ENCODE data around the gene GPRC5D. TPM values are rescaled to one million over a fixed set of nuclear protein-coding genes. Genes with fewer than 3 reads are reported as not detected.

Gene GPRC5D
- total RNA-seq, 1 donor from 2014 or later, result 0.35 TPM

DNA sequence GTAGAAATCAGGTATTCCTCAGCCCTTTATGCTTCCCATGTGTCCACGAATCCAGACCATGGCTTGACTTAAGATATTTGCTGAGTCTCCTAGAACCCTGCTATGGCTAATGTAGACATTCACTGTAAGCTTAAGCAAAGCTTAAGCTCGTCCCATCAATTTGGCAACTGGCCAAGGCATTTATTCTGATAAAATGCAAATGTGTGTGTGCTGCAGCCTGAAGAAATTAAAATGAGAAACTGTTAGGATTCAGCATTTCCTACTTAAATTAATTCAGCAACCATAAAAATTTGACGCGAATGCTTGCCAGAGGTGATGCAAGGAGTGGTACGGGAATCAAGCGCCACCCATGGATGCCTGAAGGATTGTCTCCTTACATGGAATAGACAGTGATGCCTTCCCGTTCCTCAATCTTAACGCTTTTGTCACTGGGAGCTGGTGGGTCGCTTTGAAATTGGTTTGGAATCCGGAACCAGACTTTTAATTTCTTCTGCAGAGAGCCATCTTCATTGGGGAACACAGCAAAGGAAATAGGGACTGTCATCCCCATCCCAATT is 34.9 kb upstream of the GPRC5D start:
- ChIA-PET POLR2A (no interaction called here), CTCF (interaction anchor here (1.5 kb wide), 2 partner anchors 71 to 219 kb away, joined by 4 to 6 read pairs; no protein-coding TSS in a partner anchor)
- intact Hi-C loops (cut with micrococcal nuclease), result no loop called here
- no peak overlapping the region for H3K27ac Mint-ChIP-seq
- H3K4me3 Mint-ChIP-seq, result no peak overlapping the region
- H3K4me1 Mint-ChIP-seq, result peaks cover 3% of the 10 kb centered on the region
- no peak for DNase-seq
- TF ChIP-seq, protein P1, sequence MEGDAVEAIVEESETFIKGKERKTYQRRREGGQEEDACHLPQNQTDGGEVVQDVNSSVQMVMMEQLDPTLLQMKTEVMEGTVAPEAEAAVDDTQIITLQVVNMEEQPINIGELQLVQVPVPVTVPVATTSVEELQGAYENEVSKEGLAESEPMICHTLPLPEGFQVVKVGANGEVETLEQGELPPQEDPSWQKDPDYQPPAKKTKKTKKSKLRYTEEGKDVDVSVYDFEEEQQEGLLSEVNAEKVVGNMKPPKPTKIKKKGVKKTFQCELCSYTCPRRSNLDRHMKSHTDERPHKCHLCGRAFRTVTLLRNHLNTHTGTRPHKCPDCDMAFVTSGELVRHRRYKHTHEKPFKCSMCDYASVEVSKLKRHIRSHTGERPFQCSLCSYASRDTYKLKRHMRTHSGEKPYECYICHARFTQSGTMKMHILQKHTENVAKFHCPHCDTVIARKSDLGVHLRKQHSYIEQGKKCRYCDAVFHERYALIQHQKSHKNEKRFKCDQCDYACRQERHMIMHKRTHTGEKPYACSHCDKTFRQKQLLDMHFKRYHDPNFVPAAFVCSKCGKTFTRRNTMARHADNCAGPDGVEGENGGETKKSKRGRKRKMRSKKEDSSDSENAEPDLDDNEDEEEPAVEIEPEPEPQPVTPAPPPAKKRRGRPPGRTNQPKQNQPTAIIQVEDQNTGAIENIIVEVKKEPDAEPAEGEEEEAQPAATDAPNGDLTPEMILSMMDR (IDR thresholded peaks at IDR 0.05), result no peak
- no peaks in the 10 kb centered on the region for H3K27me3 Mint-ChIP-seq
- no peaks in the 10 kb centered on the region for H3K9me3 Mint-ChIP-seq
- H3K36me3 Mint-ChIP-seq (ENCODE audit: low read depth), result peaks cover 30% of the 10 kb centered on the region
- ATAC-seq (ENCODE audit: low read depth), result no peak

DNA sequence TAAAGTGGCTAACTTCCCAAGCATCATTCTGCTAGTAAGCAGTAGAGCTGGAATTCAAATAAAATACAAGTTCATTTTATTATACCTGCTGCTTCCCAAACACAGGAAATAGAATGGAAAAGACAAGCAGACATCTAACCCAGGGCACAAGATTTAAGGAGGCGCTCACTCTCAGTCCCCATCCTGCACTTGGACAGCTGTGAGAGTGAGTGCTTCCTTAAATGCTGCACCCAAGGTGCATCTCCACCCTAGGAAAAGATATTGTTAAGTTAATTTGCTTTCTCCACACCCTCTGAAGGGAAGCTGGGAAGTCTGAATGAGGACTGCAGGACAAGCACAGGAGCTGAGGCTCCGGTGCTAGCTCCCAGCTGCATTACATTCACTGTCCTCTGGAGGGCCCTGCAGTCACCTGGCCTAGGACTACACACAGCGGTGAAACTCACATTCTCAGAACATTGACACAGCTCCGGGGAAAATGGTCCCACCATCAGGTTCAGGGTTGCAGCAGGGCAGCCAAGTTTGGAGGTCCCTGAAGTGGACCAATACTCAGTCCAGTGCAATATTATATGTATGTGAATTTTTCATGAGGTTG is 33.9 kb upstream of the GPRC5D start:
- Mint-ChIP-seq H3K9me3 (no peaks in the 10 kb centered on the region), H3K4me3 (no peak overlapping the region), H3K4me1 (no peaks in the 10 kb centered on the region), H3K27ac (no peak overlapping the region), H3K36me3 (ENCODE audit: low read depth) (peaks cover 30% of the 10 kb centered on the region), H3K27me3 (no peaks in the 10 kb centered on the region)
- ATAC-seq (ENCODE audit: low read depth) (peak; percentile 45), DNase-seq (no peak)
- POLR2A ChIA-PET, result no interaction called here
- intact Hi-C loops (cut with micrococcal nuclease), result no loop called here
- CTCF ChIA-PET, result interaction anchor here (1.5 kb wide), 2 partner anchors 70 to 220 kb away, joined by 4 to 6 read pairs; no protein-coding TSS in a partner anchor
- TF ChIP-seq, protein P1 (IDR thresholded peaks at IDR 0.05), result no peak

DNA sequence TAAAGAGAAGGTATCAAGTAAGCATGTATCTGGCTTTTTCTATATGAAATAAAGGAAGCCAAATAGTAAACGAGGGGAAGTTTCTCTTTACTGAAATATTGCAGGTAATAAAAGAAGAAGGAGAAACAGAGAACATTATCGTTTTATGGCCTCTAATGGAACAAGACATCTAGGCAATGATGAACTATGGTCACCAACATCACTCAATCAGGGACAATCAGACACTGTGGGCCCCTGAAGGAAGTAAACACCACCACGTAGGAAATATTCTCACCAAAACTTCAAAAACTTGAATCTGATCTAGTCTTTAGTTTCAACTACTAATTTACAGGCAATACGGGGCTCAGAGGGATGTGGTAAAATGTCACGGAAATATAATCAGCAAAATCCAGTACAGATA is 32.2 kb upstream of the GPRC5D start:
- POLR2A ChIA-PET, result no interaction called here
- H3K36me3 Mint-ChIP-seq (ENCODE audit: low read depth), result peaks cover 30% of the 10 kb centered on the region
- H3K27me3 Mint-ChIP-seq, result no peaks in the 10 kb centered on the region
- TF ChIP-seq, protein P1 (IDR thresholded peaks at IDR 0.05), result no peak
- H3K4me1 Mint-ChIP-seq, result no peaks in the 10 kb centered on the region
- no peak overlapping the region for H3K4me3 Mint-ChIP-seq
- H3K9me3 Mint-ChIP-seq, result no peaks in the 10 kb centered on the region
- no peak overlapping the region for H3K27ac Mint-ChIP-seq
- no peak for ATAC-seq (ENCODE audit: low read depth)
- intact Hi-C loops (cut with micrococcal nuclease), result no loop called here
- CTCF ChIA-PET, result interaction anchor here (1.1 to 1.2 kb wide), 2 partner anchors 68 to 228 kb away, joined by 4 read pairs; no protein-coding TSS in a partner anchor
- no peak for DNase-seq

DNA sequence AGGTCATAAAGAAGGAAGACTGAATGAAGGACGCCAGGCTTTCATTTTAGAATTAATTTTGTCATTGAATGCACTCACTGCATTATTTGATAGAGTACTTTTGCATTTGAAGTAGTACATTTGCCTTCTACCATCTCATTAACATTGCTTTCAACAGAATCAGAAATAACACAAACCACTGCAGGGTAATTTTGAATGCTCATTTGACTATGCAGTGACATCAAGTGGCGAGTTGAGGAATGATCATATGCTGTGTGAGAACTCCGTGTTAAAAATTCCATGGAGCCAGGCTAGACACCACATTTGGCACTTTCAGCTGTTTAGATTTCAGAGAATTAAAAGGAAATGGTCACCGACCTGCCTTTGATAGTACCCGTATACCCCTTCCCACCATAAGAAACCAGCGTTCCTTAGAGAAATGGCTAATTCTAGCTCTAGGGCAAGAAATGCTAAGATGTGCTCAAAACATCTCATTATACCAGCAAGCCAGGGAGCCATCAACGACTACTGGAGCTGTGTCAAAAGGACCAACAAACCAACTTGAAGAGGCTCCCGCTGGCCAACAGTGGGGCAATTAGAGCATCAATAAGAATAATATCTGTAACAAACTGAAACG is 31.6 kb upstream of the GPRC5D start:
- ATAC-seq (ENCODE audit: low read depth), result no peak

More for the DNA sequence above, 31.6 kb upstream of the GPRC5D start:
- DNase-seq, result no peak
- H3K4me3 Mint-ChIP-seq, result no peak overlapping the region
- intact Hi-C loops (cut with micrococcal nuclease), result loop anchor here (2.0 kb wide), 2 partner anchors 67 to 195 kb away; no protein-coding TSS in a partner anchor
- TF ChIP-seq, protein P1 (IDR thresholded peaks at IDR 0.05), result no peak
- H3K9me3 Mint-ChIP-seq, result no peaks in the 10 kb centered on the region
- CTCF ChIA-PET, result interaction anchor here (1.1 to 2.5 kb wide), 3 partner anchors 67 to 229 kb away, joined by 4 to 6 read pairs (median 4); no protein-coding TSS in a partner anchor
- POLR2A ChIA-PET, result no interaction called here
- H3K27me3 Mint-ChIP-seq, result no peaks in the 10 kb centered on the region
- H3K36me3 Mint-ChIP-seq (ENCODE audit: low read depth), result peaks cover 25% of the 10 kb centered on the region
- H3K27ac Mint-ChIP-seq, result no peak overlapping the region
- H3K4me1 Mint-ChIP-seq, result no peaks in the 10 kb centered on the region

Data from activated B cell treated with CpG ODN at 0.5 μM for 24 hours (primary cell).